ENCODE data around the gene DNM1. TPM values are rescaled to one million over a fixed set of nuclear protein-coding genes. Genes with fewer than 3 reads are reported as not detected.

Gene DNM1
- 0.36 TPM for polyA plus RNA-seq (2012; ENCODE audit: missing spikeins)

DNA sequence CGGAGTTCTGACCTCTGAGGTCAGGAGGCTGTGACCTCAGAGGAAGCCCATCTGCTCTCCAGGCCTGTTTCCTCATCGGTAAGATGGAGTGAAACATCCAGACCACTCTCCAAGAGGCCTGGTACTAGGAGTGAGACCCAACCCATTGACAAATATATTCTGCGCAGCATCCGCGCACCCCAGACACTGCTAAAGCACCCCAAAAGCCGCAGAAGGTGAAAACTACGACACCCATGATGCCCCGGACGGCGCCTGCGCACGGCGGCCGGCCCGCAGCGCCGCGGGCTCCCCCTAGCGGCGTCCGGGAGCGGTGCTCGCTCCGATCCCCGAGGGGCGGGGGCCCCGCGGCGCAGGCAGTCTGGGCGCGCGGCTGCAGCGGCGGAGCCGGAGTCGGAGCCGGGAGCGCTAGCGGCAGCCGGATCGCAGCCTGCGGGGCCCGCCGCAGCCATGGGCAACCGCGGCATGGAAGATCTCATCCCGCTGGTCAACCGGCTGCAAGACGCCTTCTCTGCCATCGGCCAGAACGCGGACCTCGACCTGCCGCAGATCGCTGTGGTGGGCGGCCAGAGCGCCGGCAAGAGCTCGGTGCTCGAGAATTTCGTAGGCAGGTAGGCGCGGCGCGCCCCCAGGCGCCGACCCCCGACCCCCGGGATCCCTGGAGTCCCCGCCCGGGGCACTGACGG is at the start of gene DNM1:
Gene DNM1 (plus strand): TSS at position 356 of the 683 bp plus-strand sequence. CDS start 92 bp downstream, at position 448.
- DNase-seq (ENCODE audit: insufficient read length) (peak; percentile 98), FAIRE-seq (peak; percentile 89)
- TF ChIP-seq POLR2AphosphoS5 (IDR thresholded peaks at IDR 0.05; ENCODE audit: low read depth, low read length) (no peak), TAF1 (IDR thresholded peaks at IDR 0.05; ENCODE audit: borderline replicate concordance, low read depth, low read length) (no peak)

DNA sequence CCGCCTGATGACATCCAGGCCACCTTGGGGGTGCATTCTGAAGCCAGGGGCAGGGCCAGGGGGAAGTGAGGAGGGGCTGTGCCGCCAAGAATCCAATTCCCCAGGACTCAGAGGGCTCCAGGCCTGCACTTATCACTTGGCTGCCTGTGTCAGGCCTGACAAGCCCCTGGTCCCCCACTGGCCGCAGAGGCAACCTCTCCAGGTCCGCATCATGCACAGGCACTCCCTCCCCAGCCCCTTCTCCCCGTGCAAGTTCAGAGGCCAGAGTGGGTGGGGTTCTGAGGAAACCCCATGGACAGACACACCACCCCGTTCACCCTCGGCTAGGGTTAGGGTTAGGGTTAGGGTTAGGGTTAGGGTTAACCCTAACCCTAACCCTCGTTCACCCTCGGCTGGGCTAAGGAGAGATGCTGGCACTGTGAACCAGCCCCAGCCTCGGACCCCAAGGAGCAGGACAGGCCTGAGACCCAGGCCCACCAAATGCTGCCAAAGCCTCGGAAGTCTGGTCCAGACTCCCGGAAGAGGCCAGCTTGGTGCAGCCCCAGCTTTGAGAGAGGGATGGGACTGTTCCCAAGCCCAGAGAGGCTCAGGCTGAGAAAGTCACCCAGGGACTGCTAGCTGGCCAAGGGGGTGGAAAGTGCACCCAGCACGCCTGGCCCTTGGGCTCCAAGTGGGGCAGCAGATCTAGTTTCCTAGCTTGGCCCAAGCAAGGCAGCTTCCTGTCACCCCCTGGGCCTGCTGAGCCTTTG is 49.1 kb upstream of the DNM1 start:
- DNase-seq (ENCODE audit: insufficient read length) (no peak), FAIRE-seq (peak; percentile 89)
- no peak for TF ChIP-seq POLR2AphosphoS5 (IDR thresholded peaks at IDR 0.05; ENCODE audit: low read depth, low read length)
- TF ChIP-seq POLR2A (IDR thresholded peaks at IDR 0.05; ENCODE audit: low read depth, low read length): no peak
- no peak for TF ChIP-seq TAF1 (IDR thresholded peaks at IDR 0.05; ENCODE audit: borderline replicate concordance, low read depth, low read length)

DNA sequence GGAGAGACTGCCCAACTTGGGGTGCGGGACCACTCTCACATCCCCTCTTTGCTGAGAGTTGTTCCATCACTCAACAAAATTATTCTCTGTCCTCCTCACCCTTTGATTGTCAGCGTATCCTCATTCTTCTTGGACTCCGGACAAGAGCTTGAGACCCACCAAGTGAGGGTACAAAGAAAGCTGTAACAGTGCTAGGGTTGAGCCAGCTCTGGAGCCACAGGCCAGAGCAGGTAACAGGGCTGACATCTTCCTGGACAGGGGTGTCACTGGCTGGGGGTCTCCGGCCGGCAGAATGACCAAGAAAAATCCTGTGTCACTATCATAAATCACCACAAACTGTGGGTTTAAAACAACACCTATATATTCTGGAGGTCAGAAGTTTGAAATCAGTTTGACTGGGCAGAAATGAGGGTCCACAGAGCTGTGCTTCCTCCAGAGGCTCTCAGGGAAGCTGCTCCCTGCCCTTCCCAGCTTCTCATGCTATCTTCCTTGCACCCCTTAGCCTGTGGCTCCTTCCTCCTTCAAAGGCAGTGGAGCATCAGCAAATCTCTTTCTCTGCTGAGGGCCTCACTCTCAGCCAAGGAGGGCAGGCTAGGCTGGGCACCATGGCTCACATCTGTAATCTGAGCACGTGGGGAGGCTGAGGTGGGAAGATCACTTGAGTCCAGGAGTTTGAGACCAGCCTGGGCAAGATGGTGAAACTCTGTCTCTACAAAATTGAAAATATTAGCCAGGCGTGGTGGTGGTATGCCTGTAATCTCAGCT is 47.3 kb upstream of the DNM1 start:
- no peak for TF ChIP-seq POLR2AphosphoS5 (IDR thresholded peaks at IDR 0.05; ENCODE audit: low read depth, low read length)
- TF ChIP-seq POLR2A (IDR thresholded peaks at IDR 0.05; ENCODE audit: low read depth, low read length): no peak
- TF ChIP-seq TAF1 (IDR thresholded peaks at IDR 0.05; ENCODE audit: borderline replicate concordance, low read depth, low read length): no peak
- no peak for FAIRE-seq
- no peak for DNase-seq (ENCODE audit: insufficient read length)

DNA sequence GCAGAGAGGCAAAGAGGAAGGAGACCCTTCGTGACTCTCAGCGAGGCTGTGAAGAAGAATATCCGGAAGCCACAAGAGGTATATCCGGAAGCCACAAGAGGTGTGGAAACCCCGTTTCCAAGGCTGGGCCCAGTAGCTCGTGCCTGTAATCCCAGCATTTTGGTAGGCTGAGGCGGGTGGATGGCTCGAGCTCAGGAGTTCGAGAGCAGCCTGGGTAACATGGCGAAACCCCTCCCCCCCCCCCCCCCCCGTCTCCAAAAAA is 43.7 kb upstream of the DNM1 start:
- DNase-seq (ENCODE audit: insufficient read length) (no peak), FAIRE-seq (no peak)
- TF ChIP-seq POLR2AphosphoS5 (IDR thresholded peaks at IDR 0.05; ENCODE audit: low read depth, low read length) (no peak), TAF1 (IDR thresholded peaks at IDR 0.05; ENCODE audit: borderline replicate concordance, low read depth, low read length) (no peak), POLR2A (IDR thresholded peaks at IDR 0.05; ENCODE audit: low read depth, low read length) (no peak; the same call in 1 of the 2 replicates)

DNA sequence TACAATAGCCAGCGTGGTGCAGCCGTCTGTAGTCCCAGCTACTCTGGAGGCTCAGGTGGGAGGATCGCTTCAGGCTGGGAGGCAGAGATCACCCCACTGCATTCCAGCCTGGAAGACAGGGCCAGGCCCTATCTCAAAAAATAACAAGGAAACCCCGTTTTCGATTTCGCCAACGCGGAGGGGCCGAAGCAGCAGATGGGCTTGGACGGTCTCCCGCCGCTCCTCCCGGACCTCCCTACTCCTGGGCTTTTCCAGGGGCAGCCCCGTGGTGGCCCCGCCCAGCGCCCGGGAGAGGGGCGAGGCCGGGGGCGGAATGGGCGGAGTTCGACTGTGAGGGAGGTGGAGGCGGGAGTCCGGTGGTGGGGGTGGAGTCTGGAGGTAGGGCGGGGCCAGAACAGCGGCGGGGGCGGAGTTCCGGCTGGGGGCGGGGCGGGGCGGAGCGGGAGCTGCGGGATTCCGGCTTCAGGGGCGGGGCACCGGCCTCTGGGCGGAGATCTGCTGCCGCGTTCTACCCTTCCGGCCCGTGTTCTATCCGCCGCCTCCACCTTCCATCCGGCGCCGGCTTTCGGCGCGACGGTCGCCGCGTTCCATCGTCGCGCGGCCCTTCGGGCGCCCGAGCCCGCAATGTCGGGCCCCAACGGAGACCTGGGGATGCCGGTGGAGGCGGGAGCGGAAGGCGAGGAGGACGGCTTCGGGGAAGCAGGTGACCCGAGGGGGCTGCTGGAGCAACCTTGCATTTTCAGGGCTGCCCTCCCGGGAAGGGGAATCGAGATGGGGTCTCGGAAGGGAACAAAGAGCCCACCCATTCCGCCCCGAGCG is 43.2 kb upstream of the DNM1 start, which contains the start of gene BBLN:
Gene BBLN (plus strand): TSS at position 482 of the 819 bp plus-strand sequence. CDS start 143 bp downstream, at position 625.
- TF ChIP-seq POLR2A (IDR thresholded peaks at IDR 0.05; ENCODE audit: low read depth, low read length) (peak; percentile 93), POLR2AphosphoS5 (IDR thresholded peaks at IDR 0.05; ENCODE audit: low read depth, low read length) (peak; percentile 85), TAF1 (IDR thresholded peaks at IDR 0.05; ENCODE audit: borderline replicate concordance, low read depth, low read length) (peak; percentile 65; the same call in 1 of the 2 replicates)
- peak; percentile 99 for DNase-seq (ENCODE audit: insufficient read length)
- FAIRE-seq: peak; percentile 79

DNA sequence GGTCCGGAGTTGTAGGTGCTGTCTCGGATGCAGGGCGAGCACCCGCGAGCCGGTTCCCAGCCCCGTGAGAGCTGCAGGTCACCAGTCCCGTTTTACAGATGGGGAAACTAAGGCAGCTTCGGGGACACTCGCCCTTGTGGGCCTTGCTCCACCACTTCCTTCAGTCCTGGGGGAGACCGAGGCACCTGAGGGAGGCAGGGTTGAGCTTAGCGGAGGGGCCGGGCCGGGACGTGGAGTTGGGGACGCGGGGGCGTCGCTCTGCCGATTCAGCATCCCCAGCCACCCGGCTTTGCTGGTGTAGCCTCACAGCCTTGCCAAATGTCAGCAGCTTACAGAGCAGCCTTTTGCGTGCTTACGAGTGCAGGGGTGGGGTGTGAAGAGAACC is 42.6 kb upstream of the DNM1 start:
- no peak for TF ChIP-seq POLR2A (IDR thresholded peaks at IDR 0.05; ENCODE audit: low read depth, low read length)
- TF ChIP-seq TAF1 (IDR thresholded peaks at IDR 0.05; ENCODE audit: borderline replicate concordance, low read depth, low read length): no peak
- TF ChIP-seq POLR2AphosphoS5 (IDR thresholded peaks at IDR 0.05; ENCODE audit: low read depth, low read length): no peak
- DNase-seq (ENCODE audit: insufficient read length): peak; percentile 52
- FAIRE-seq: no peak

DNA sequence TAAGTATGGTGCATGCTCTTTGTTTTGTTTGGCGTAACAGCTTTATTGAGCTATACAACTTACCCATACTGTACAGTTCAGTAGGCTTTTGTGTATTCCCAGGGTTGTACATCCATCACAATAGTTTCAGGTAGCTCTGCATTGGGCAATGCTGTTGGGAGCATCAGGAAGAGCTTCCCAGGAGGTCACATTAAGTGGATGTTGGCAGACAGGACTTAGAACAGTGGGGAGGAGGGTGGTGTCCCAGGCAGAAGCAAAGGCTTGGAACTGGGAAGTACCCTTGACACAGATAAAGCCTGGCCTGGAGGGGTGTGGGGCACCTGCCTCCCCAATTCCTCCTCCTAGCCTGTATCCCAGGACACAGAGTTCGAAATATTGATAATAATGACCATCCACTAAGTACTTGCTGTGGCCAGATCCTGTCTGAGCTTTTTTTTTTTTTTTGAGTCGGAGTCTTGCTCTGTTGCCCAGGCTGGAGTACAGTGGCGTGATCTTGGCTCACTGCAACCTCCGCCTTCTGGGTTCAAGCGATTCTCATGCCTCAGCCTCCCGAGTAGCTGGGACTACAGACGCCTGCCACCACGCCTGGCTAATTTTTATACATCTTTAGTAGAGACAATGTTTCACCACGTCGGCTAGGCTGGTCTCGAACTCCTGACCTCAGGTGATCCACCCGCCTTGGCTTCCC is 41.8 kb upstream of the DNM1 start:
- no peak for DNase-seq (ENCODE audit: insufficient read length)
- no peak for TF ChIP-seq POLR2A (IDR thresholded peaks at IDR 0.05; ENCODE audit: low read depth, low read length)
- TF ChIP-seq POLR2AphosphoS5 (IDR thresholded peaks at IDR 0.05; ENCODE audit: low read depth, low read length): no peak
- TF ChIP-seq TAF1 (IDR thresholded peaks at IDR 0.05; ENCODE audit: borderline replicate concordance, low read depth, low read length): no peak
- no peak for FAIRE-seq

DNA sequence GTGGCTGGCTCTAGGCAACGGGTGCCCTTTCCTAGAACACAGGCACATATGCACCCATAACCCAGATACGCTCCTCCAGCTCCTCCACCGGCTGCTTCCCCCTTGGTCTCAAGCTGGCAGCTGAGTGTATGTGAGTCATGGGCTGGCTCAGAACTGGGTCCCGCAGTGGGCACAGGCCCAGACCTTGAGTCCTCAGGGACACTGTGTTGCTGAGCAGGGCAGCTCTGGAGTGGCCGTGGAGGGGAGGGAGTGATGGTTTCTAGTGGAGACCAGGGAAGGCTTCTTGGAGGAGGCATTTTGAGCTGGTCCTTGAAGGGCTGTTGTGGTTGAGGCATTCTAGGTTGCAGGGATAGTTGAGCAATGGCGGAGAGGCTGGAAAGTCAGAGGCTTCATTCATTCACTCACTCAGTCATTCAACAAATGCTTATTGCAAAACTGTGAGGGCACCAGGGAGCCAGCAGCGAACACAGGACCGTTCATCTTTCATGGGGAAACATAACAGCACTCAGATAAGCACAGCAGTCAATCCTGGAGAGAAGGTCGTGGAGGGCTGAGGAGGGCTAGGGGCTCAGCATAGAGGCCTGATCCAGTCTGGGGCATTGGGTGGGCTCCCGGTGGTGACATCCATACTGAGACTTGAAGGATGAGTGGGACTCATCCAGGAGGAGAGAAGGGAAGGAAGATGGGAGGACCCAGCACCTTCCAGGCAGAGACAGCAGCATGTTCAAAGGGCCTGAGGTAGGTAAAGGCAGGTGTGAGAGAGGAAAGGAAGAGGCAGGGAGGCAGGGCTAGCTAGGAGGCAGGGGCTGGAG is 40.8 kb upstream of the DNM1 start:
- TF ChIP-seq POLR2A (IDR thresholded peaks at IDR 0.05; ENCODE audit: low read depth, low read length): no peak
- no peak for FAIRE-seq
- no peak for DNase-seq (ENCODE audit: insufficient read length)

DNA sequence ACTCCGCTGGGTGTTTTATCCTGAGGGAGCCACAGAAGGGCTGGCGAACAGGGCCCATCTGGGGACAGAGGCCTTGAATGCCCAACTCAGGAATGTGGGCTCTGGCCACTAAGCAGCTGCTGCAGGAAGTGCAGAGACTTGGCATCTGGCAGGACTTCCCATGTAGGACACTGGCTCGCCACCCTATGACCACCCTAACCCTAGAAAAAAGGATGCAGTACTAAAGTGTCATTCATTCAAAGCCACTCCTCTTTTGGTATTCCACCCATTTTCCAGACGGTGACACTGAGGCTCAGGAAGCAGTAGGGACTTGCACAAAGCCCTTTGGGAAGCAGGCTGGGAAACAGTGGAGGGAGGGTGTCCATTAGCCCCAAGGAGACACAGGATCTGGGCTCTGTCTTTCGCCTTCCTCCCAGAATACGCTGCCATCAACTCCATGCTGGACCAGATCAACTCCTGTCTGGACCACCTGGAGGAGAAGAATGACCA is 40.1 kb upstream of the DNM1 start:
- no peak for TF ChIP-seq POLR2A (IDR thresholded peaks at IDR 0.05; ENCODE audit: low read depth, low read length)
- no peak for TF ChIP-seq TAF1 (IDR thresholded peaks at IDR 0.05; ENCODE audit: borderline replicate concordance, low read depth, low read length)
- no peak for TF ChIP-seq POLR2AphosphoS5 (IDR thresholded peaks at IDR 0.05; ENCODE audit: low read depth, low read length)
- FAIRE-seq (no peak), DNase-seq (ENCODE audit: insufficient read length) (no peak)
